T-cell (primary cell): ENCODE results near the gene MICALL2. TPM values are rescaled to one million over a fixed set of nuclear protein-coding genes. Genes with fewer than 3 reads are reported as not detected.
A peak's percentile ranks its signal among the peaks of the same experiment; 100 is the strongest.

ENCODE experiments used
- ATAC-seq, 4 experiments: fragments of 200-7000 bp in 3 of 4; fragments of 150-1000 bp in 1 of 4; cut with Tn5 transposase; replicated peaks in 1 of 4; 1 replicate in 3 of 4; 2 replicates in 1 of 4; pipeline ENCODE4 v1.10.0; 2021; ENCODE audit warnings: moderate library complexity in 3 of 4, mild to moderate bottlenecking in 2 of 4, moderate number of reproducible peaks in 1 of 4
- CTCF ChIA-PET, 2 donors: fragments of 300-600 bp; sonication (Branson Sonifier 250); formaldehyde crosslinking; loops; one replicate each; lab custom pipeline; 2022; ENCODE audit warnings: antibody characterized with exemption in 2 of 2; lab: Charles Lee
- POLR2A ChIA-PET, 2 donors: fragments of 300-600 bp; sonication (Branson Sonifier 250); formaldehyde crosslinking; loops; one replicate each; lab custom pipeline; 2022; ENCODE audit warnings: antibody characterized with exemption in 2 of 2; lab: Charles Lee
- DNase-seq, 35 experiments: peaks; one replicate each; pipeline versions ENCODE4 v3.0.0 to v3.0.0-alpha.2; 2013 to 2023
- H3K27ac ChIP-seq: one replicate; pipeline ENCODE4 v1.5.1; 2013; ENCODE audit warnings: low read length
- H3K27me3 ChIP-seq, 2 experiments: replicated peaks in 1 of 2; 1 replicate in 1 of 2; 2 replicates in 1 of 2; pipeline versions ENCODE4 v1.6.1 to v1.7.0; 2013; ENCODE audit warnings: low read length in 1 of 2, mixed read lengths in 1 of 2; ENCODE audit not compliant: control insufficient read depth in 2 of 2, insufficient read depth in 2 of 2; ENCODE audit errors: extremely low read depth in 1 of 2
- H3K36me3 ChIP-seq, 2 donors: 1 replicate in 1 of 2; 2 replicates in 1 of 2; pipeline versions ENCODE4 v1.6.1 to v1.7.0; 2013; ENCODE audit warnings: low read length in 1 of 2; ENCODE audit not compliant: control insufficient read depth in 2 of 2, insufficient read depth in 1 of 2; ENCODE audit errors: extremely low read depth in 1 of 2
- H3K4me1 ChIP-seq, 2 experiments: 1 replicate in 1 of 2; 2 replicates in 1 of 2; pipeline versions ENCODE4 v1.6.1 to v1.7.0; 2013; ENCODE audit warnings: low read length in 2 of 2, mixed read lengths in 1 of 2; ENCODE audit not compliant: insufficient read depth in 2 of 2, control insufficient read depth in 1 of 2; ENCODE audit errors: extremely low read depth in 1 of 2
- H3K4me3 ChIP-seq, 2 donors: 1 replicate in 1 of 2; 2 replicates in 1 of 2; pipeline versions ENCODE4 v1.5.1 to v1.7.0; 2013; ENCODE audit warnings: mild to moderate bottlenecking in 2 of 2, low read length in 1 of 2, moderate library complexity in 1 of 2; ENCODE audit not compliant: control insufficient read depth in 1 of 2; ENCODE audit errors: extremely low read depth in 1 of 2
- H3K9me3 ChIP-seq: 2 replicates; pipeline ENCODE4 v1.7.0; 2013
- H3K27ac Mint-ChIP-seq, 2 donors: one replicate each; pipeline ENCODE4 v1.8.0; 2020 to 2021; ENCODE audit warnings: mild to moderate bottlenecking in 2 of 2, mixed read lengths in 2 of 2
- H3K27me3 Mint-ChIP-seq, 2 donors: one replicate each; pipeline ENCODE4 v1.8.0; 2021 to 2022; ENCODE audit warnings: mixed read lengths in 2 of 2
- H3K36me3 Mint-ChIP-seq: one replicate; pipeline ENCODE4 v1.8.0; 2021; ENCODE audit warnings: mixed read lengths
- H3K4me1 Mint-ChIP-seq, 3 donors: one replicate each; pipeline ENCODE4 v1.8.0; 2020 to 2022; ENCODE audit warnings: mixed read lengths in 3 of 3, mild to moderate bottlenecking in 1 of 3
- H3K4me3 Mint-ChIP-seq, 3 donors: one replicate each; pipeline ENCODE4 v1.8.0; 2020 to 2022; ENCODE audit warnings: mild to moderate bottlenecking in 3 of 3, mixed read lengths in 3 of 3, moderate library complexity in 3 of 3
- H3K9me3 Mint-ChIP-seq, 3 donors: one replicate each; pipeline ENCODE4 v1.8.0; 2020 to 2022; ENCODE audit warnings: mixed read lengths in 3 of 3
- WGBS: methylation state at CpG from one replicate; pipeline ENCODE4 v1.1.5; 2013; ENCODE audit warnings: missing lambda C conversion rate; ENCODE audit not compliant: insufficient coverage; 5-methylcytosine and 5-hydroxymethylcytosine counted together
- total RNA-seq, 35 experiments: library from RNA in 6 of 35; stranded (reverse) in 6 of 35; fragments of 120-200 nt in 1 of 35; gene quantifications; one replicate each; pipeline versions ENCODE4 v1.2.1 to v1.2.4 and lab custom pipeline; 2013 to 2026

MICALL2 gene
- total RNA-seq, 5 donors from 2014 or later (not counting 1 experiment from before 2014, with no cell fraction given): 2.1 to 5.5 (median 3.2) TPM

GRCh38 chr7:1403638-1404459 is 55.4 kb downstream of the MICALL2 start:
- ChIA-PET CTCF (interaction anchor here (0.5 to 0.7 kb wide), 2 partner anchors 35 to 741 kb away, joined by 3 read pairs; no protein-coding TSS in a partner anchor), POLR2A (interaction anchor here in 1 of 2 donors (0.7 kb wide), 1 partner anchor 177 kb away, joined by 3 read pairs; no protein-coding TSS in a partner anchor)
- no peak for ATAC-seq
- Histone ChIP-seq H3K27me3 (peaks cover 14 to 88% of the 10 kb centered on the region in 2 experiments), H3K36me3 (no peaks in the 10 kb centered on the region), H3K9me3 (no peaks in the 10 kb centered on the region), H3K4me3 (peak overlapping the region in 1 of 2 donors; percentile 25), H3K27ac (no peak overlapping the region), H3K4me1 (peaks cover 0 to 9% of the 10 kb centered on the region in 2 experiments)
- no peak overlapping the region for H3K27ac Mint-ChIP-seq
- 1% methylated on average over 19 of the region's 41 CpGs for WGBS
- H3K27me3 Mint-ChIP-seq: peaks cover 37 to 68% of the 10 kb centered on the region in 2 donors
- peaks cover 5 to 10% (median 5%) of the 10 kb centered on the region in 3 donors for H3K4me1 Mint-ChIP-seq
- no peak overlapping the region for H3K4me3 Mint-ChIP-seq
- H3K9me3 Mint-ChIP-seq: peaks cover 4 to 7% (median 5%) of the 10 kb centered on the region in 3 donors
- DNase-seq: no peak
- H3K36me3 Mint-ChIP-seq: no peaks in the 10 kb centered on the region

GRCh38 chr7:1402791-1403637 is 56.3 kb downstream of the MICALL2 start:
- peaks cover 34 to 70% of the 10 kb centered on the region in 2 donors for H3K27me3 Mint-ChIP-seq
- no peaks in the 10 kb centered on the region for H3K36me3 Mint-ChIP-seq
- H3K27ac ChIP-seq: no peak overlapping the region
- H3K27ac Mint-ChIP-seq: no peak overlapping the region
- DNase-seq: no peak
- ATAC-seq: no peak
- 31% methylated on average over 6 of the region's 11 CpGs for WGBS
- no peaks in the 10 kb centered on the region for H3K36me3 ChIP-seq
- H3K9me3 Mint-ChIP-seq: peaks cover 4 to 7% (median 5%) of the 10 kb centered on the region in 3 donors
- no peak overlapping the region for H3K4me3 ChIP-seq
- no peak overlapping the region for H3K4me3 Mint-ChIP-seq
- CTCF ChIA-PET: no interaction called here
- peaks cover 5 to 10% (median 5%) of the 10 kb centered on the region in 3 donors for H3K4me1 Mint-ChIP-seq
- peaks cover 0 to 9% of the 10 kb centered on the region in 2 experiments for H3K4me1 ChIP-seq
- H3K27me3 ChIP-seq: peaks cover 14 to 88% of the 10 kb centered on the region in 2 experiments
- H3K9me3 ChIP-seq: no peaks in the 10 kb centered on the region
- POLR2A ChIA-PET: no interaction called here

- Histone ChIP-seq H3K27ac (no peak overlapping the region), H3K9me3 (no peaks in the 10 kb centered on the region), H3K4me1 (peaks cover 0 to 9% of the 10 kb centered on the region in 2 experiments), H3K4me3 (no peak overlapping the region), H3K27me3 (peaks cover 14 to 85% of the 10 kb centered on the region in 2 experiments), H3K36me3 (no peaks in the 10 kb centered on the region)
- Mint-ChIP-seq H3K36me3 (no peaks in the 10 kb centered on the region), H3K27me3 (peaks cover 39 to 74% of the 10 kb centered on the region in 2 donors), H3K9me3 (peaks cover 4 to 7% (median 5%) of the 10 kb centered on the region in 3 donors), H3K27ac (no peak overlapping the region), H3K4me3 (no peak overlapping the region), H3K4me1 (peaks cover 5 to 10% (median 5%) of the 10 kb centered on the region in 3 donors)
- CTCF ChIA-PET: interaction anchor here in 1 of 2 donors (0.6 kb wide), 1 partner anchor 48 kb away, joined by 3 read pairs; no protein-coding TSS in a partner anchor
- DNase-seq (no peak), ATAC-seq (no peak)
- POLR2A ChIA-PET: no interaction called here
- WGBS: 90% methylated on average over 8 of the region's 12 CpGs
Observed at GRCh38 chr7:1402110-1402790, 57.0 kb downstream of the MICALL2 start.

- Histone ChIP-seq H3K27me3 (peaks cover 14 to 81% of the 10 kb centered on the region in 2 experiments), H3K4me3 (no peak overlapping the region), H3K9me3 (no peaks in the 10 kb centered on the region), H3K36me3 (no peaks in the 10 kb centered on the region), H3K27ac (no peak overlapping the region), H3K4me1 (peaks cover 0 to 9% of the 10 kb centered on the region in 2 experiments)
- ATAC-seq (no peak), DNase-seq (no peak)
- POLR2A ChIA-PET: no interaction called here
- no peak overlapping the region for H3K27ac Mint-ChIP-seq
- H3K9me3 Mint-ChIP-seq: peaks cover 4 to 7% (median 5%) of the 10 kb centered on the region in 3 donors
- peaks cover 5 to 10% (median 5%) of the 10 kb centered on the region in 3 donors for H3K4me1 Mint-ChIP-seq
- H3K4me3 Mint-ChIP-seq: no peak overlapping the region
- H3K36me3 Mint-ChIP-seq: no peaks in the 10 kb centered on the region
- CTCF ChIA-PET: no interaction called here
- peaks cover 44 to 80% of the 10 kb centered on the region in 2 donors for H3K27me3 Mint-ChIP-seq
- 68% methylated on average over 18 of the region's 18 CpGs for WGBS
Observed at GRCh38 chr7:1401011-1401410, 58.3 kb downstream of the MICALL2 start.

GRCh38 chr7:1400371-1400770 is 58.9 kb downstream of the MICALL2 start:
- no peak overlapping the region for H3K27ac Mint-ChIP-seq
- WGBS: 40% methylated on average over 5 of the region's 11 CpGs
- no peak for DNase-seq
- ATAC-seq: no peak
- Histone ChIP-seq H3K9me3 (no peaks in the 10 kb centered on the region), H3K4me1 (peaks cover 0 to 9% of the 10 kb centered on the region in 2 experiments), H3K4me3 (no peak overlapping the region), H3K36me3 (no peaks in the 10 kb centered on the region), H3K27me3 (peaks cover 14 to 81% of the 10 kb centered on the region in 2 experiments), H3K27ac (no peak overlapping the region)
- peaks cover 5 to 10% (median 5%) of the 10 kb centered on the region in 3 donors for H3K4me1 Mint-ChIP-seq
- ChIA-PET CTCF (no interaction called here), POLR2A (no interaction called here)
- peaks cover 44 to 76% of the 10 kb centered on the region in 2 donors for H3K27me3 Mint-ChIP-seq
- H3K9me3 Mint-ChIP-seq: peaks cover 4 to 7% (median 5%) of the 10 kb centered on the region in 3 donors
- no peaks in the 10 kb centered on the region for H3K36me3 Mint-ChIP-seq
- H3K4me3 Mint-ChIP-seq: no peak overlapping the region
